Measurements from ENCODE around the gene TMEM125. TPM values are rescaled to one million over a fixed set of nuclear protein-coding genes. Genes with fewer than 3 reads are reported as not detected.
A peak's percentile ranks its signal among the peaks of the same experiment; 100 is the strongest.

The TMEM125 gene
- total and polyA plus RNA-seq, 10 of the 15 experiments (the other 5 are each of a cell fraction or from before 2014, with no cell fraction given) = 0.28 TPM; not detected in 9

- TF ChIP-seq ZNF687 (IDR thresholded peaks at IDR 0.05) (peak; percentile 32; the same call in 1 of the 2 replicates), BCL11A (IDR thresholded peaks at IDR 0.05; ENCODE audit: low read depth, low read length) (peak; percentile 28; the same call in 1 of the 2 replicates), RELB (IDR thresholded peaks at IDR 0.05; ENCODE audit: low read depth) (peak; percentile 92), ZNF384 (IDR thresholded peaks at IDR 0.05; ENCODE audit: borderline replicate concordance, low read depth, low read length) (no peak), TCF12 (IDR thresholded peaks at IDR 0.05; ENCODE audit: low read depth, low read length) (0 out of 2 replicates have a peak, but pooled peaks have one; percentile 44), SMAD1 (IDR thresholded peaks at IDR 0.05; ENCODE audit: low read depth, partially characterized antibody) (no peak), ATF7 (IDR thresholded peaks at IDR 0.05; ENCODE audit: low read depth) (peak; percentile 78), ZNF24 (IDR thresholded peaks at IDR 0.05) (peak; percentile 38; the same call in 1 of the 2 replicates), EP300 (IDR thresholded peaks at IDR 0.05; ENCODE audit: borderline replicate concordance in 1 of 2, control insufficient read depth in 1 of 2, low read depth in 2 of 2, low read length in 2 of 2) (peak; percentile 12 to 62; a peak in 1 of 4 replicates), FOXK2 (IDR thresholded peaks at IDR 0.05) (no peak), IKZF2 (IDR thresholded peaks at IDR 0.05) (peak; percentile 88 to 89), SKIL (IDR thresholded peaks at IDR 0.05; ENCODE audit: low read depth, poor library complexity, severe bottlenecking) (peak; percentile 77), YY1 (IDR thresholded peaks at IDR 0.05; ENCODE audit: low read depth, low read length) (no peak), SPI1 (IDR thresholded peaks at IDR 0.05; ENCODE audit: borderline replicate concordance, insufficient read depth, low read depth, low read length) (peak; percentile 87), SP1 (IDR thresholded peaks at IDR 0.05; ENCODE audit: low read depth, low read length) (peak; percentile 39), RBBP5 (conservative IDR thresholded peaks at IDR 0.05) (no peak), MEF2B (IDR thresholded peaks at IDR 0.05; ENCODE audit: partially characterized antibody, poor library complexity, severe bottlenecking) (peak; percentile 47), MTA2 (IDR thresholded peaks at IDR 0.05; ENCODE audit: low read depth) (peak; percentile 83)
Measured at GRCh38 chr1:43220905-43221778, 48.6 kb upstream of the TMEM125 start (continued).

Data from GM12878 (cell line).